Measurements from ENCODE around the gene FAM229A.

FAM229A gene

DNA sequence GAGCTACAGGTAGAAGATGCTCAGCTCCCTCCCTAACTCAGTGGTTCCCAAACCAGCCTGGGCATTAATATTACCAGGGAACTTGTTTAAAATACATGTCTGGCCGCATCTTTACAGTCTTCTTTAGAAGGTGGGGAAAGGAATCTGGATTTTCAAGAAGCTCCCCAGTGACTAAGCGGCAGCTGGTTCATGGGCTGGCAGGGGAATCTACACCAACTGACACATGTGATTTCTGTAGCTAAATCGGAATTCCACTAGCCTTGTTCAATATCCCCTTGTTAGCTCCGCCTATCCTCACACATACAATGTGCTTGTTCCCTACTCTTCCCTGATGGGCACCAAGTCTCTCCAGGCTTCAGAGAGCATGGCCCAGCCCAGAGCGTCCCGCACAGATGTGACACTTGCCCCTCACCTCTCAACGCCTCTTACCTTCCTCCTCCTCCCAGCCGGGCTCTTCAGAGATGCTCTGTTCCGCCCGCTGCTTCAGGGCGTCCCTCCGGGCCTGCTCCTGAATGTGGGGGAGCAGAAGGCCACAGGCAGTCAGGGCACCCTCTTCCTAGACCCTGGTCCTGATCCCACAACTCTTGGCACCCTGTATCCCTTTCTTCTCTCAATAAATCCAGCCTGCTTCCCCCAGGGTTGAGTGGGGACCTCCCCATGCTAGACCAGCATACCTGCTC, 15.4 kb upstream of the FAM229A start:
- no peak overlapping the region for H3K27ac ChIP-seq (ENCODE audit: low read depth, low read length)
- no peaks in the 10 kb centered on the region for H3K4me1 ChIP-seq (ENCODE audit: control insufficient read depth in 5 of 5, insufficient read depth in 5 of 5, low read length in 5 of 5)
- no peaks in the 10 kb centered on the region for H3K9me3 ChIP-seq (ENCODE audit: control insufficient read depth in 5 of 5, low read length in 5 of 5)
- peaks cover 27 to 100% (median 97%) of the 10 kb centered on the region in 5 donors for H3K36me3 ChIP-seq (ENCODE audit: control insufficient read depth in 5 of 5, insufficient read depth in 5 of 5, low read length in 5 of 5)
- no peak overlapping the region for H3K4me3 ChIP-seq (ENCODE audit: low read depth in 1 of 5, low read length in 5 of 5)
- no peaks in the 10 kb centered on the region for H3K27me3 ChIP-seq (ENCODE audit: control insufficient read depth in 5 of 5, insufficient read depth in 4 of 5, low read length in 5 of 5)
- H3K9ac ChIP-seq (ENCODE audit: low read length in 5 of 5) = peak overlapping the region in 1 of 5 donors; percentile 9

DNA sequence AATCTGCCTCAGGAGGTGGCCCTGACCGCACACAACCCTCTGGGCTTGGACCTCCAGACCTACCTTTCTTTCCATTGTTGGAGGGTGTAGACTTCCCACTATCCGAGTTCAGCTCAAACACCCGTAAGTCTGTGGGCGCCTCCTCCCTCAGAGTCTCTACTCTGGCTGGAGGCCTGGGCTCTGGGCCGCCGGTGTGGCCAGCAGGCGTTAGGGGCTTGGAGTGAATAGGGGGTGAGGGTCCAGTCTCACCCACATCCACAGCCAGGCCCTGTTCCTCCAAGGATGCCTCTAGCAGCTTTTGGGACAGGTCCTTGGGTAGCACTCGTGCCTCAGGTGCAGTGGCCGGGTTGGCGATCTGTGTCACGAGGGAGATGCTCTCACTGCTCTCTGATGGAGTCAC, 13.9 kb upstream of the FAM229A start:
- no peak overlapping the region for H3K9ac ChIP-seq (ENCODE audit: low read length in 5 of 5)
- no peaks in the 10 kb centered on the region for H3K4me1 ChIP-seq (ENCODE audit: control insufficient read depth in 5 of 5, insufficient read depth in 5 of 5, low read length in 5 of 5)
- H3K27me3 ChIP-seq (ENCODE audit: control insufficient read depth in 5 of 5, insufficient read depth in 4 of 5, low read length in 5 of 5) = no peaks in the 10 kb centered on the region
- peaks cover 23 to 98% (median 95%) of the 10 kb centered on the region in 5 donors for H3K36me3 ChIP-seq (ENCODE audit: control insufficient read depth in 5 of 5, insufficient read depth in 5 of 5, low read length in 5 of 5)
- H3K9me3 ChIP-seq (ENCODE audit: control insufficient read depth in 5 of 5, low read length in 5 of 5) = no peaks in the 10 kb centered on the region
- no peak overlapping the region for H3K4me3 ChIP-seq (ENCODE audit: low read depth in 1 of 5, low read length in 5 of 5)
- H3K27ac ChIP-seq (ENCODE audit: low read depth, low read length) = no peak overlapping the region

DNA sequence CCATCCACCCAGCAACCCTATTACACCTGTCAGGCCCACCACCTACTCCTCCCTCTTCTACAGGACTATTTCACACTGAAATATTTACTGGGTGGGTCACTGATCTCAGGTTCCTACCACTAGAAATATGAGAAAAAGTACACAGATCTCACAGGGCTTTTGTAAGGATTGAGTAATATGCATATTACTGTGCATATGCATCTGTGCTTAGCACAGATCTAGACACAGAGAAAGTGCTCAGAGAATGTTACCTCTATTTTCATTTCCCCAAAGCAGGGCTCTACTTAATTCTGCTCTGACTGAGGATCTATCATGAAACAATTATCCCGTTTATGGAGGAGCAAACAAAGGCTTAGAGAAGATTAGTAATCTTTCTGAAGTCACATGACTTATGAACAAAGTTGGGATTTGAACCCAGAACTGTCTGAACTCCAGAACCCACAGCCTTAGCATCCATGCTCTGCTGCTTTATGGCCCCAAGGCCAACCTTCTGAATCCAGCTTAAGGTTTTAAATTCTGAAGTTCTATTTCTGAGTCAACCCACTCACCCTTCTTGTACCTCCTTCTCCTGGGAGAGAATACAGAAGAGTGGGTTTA, 11.8 kb upstream of the FAM229A start:
- Histone ChIP-seq H3K27ac (ENCODE audit: low read depth, low read length) (no peak overlapping the region), H3K4me3 (ENCODE audit: low read depth in 1 of 5, low read length in 5 of 5) (no peak overlapping the region), H3K4me1 (ENCODE audit: control insufficient read depth in 5 of 5, insufficient read depth in 5 of 5, low read length in 5 of 5) (no peaks in the 10 kb centered on the region), H3K9ac (ENCODE audit: low read length in 5 of 5) (no peak overlapping the region), H3K9me3 (ENCODE audit: control insufficient read depth in 5 of 5, low read length in 5 of 5) (no peaks in the 10 kb centered on the region), H3K27me3 (ENCODE audit: control insufficient read depth in 5 of 5, insufficient read depth in 4 of 5, low read length in 5 of 5) (no peaks in the 10 kb centered on the region), H3K36me3 (ENCODE audit: control insufficient read depth in 5 of 5, insufficient read depth in 5 of 5, low read length in 5 of 5) (peaks cover 28 to 88% (median 84%) of the 10 kb centered on the region in 5 donors)

DNA sequence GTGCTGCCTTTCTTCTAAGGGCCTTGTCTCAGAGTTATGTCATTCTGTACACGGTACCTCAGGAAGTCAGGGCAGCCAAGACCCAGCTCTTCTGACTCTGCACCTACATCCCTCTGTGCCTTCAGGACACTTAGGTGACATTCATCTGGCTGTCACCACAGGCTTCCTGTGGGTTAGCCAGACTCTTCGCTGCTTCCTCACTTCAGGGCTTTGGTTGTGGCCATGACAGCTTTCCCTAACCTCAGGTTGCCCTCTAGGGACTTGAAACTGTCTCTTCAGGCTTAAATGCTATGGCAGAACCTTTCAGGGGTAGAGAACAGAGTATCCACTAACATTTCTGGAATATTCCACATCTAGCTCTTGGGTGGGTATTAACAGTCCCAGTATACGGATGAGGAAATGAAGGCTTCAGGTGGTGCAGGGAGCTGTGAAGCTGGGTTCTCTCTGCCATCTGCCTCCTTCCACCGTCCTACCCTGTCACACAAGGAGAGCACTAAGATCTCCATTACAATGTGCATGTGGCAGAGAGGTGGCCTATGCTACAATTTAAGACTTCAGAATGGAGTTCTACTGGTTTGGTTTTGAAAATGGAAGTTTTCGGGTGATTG, 10.0 kb upstream of the FAM229A start:
- no peaks in the 10 kb centered on the region for H3K9me3 ChIP-seq (ENCODE audit: control insufficient read depth in 5 of 5, low read length in 5 of 5)
- peaks cover 31 to 88% (median 84%) of the 10 kb centered on the region in 5 donors for H3K36me3 ChIP-seq (ENCODE audit: control insufficient read depth in 5 of 5, insufficient read depth in 5 of 5, low read length in 5 of 5)
- H3K4me3 ChIP-seq (ENCODE audit: low read depth in 1 of 5, low read length in 5 of 5) = no peak overlapping the region
- H3K27ac ChIP-seq (ENCODE audit: low read depth, low read length) = no peak overlapping the region
- H3K9ac ChIP-seq (ENCODE audit: low read length in 5 of 5) = no peak overlapping the region
- no peaks in the 10 kb centered on the region for H3K27me3 ChIP-seq (ENCODE audit: control insufficient read depth in 5 of 5, insufficient read depth in 4 of 5, low read length in 5 of 5)
- no peaks in the 10 kb centered on the region for H3K4me1 ChIP-seq (ENCODE audit: control insufficient read depth in 5 of 5, insufficient read depth in 5 of 5, low read length in 5 of 5)

DNA sequence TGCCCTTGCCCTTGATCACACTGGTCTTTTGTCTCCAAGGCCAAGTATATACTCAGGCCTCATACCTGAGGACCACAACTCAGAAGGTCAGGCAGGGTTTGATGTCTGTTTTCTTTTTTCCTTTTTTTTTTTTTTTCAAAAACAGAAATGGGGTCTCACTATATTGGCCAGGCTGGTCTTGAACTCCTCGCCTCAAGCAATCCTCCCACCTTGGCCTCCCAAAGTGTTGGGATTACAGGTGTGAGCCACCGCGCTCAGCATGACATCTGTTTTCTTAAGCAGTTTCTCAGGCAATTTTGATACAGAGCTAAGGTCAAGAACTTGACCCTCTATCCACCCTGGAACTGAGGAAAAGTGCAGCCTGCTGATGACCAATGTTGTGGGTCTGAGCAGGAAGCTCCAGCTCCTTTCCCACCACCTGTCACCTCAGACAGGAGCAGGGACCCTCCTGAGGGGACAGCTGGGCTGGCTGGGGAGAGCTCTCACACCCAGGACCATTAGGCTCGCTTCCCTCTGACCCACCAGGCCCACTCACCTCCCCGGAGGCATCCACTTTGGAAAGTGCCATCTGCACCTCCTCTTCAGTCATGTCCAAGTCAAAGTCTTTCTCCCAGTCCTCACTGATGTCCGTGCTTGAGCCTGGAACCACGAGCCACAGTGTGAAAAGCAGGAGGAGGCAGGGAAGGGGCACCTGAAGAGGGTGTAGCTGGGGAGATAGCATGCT, 5.8 kb upstream of the FAM229A start:
- Histone ChIP-seq H3K9me3 (ENCODE audit: control insufficient read depth in 5 of 5, low read length in 5 of 5) (no peaks in the 10 kb centered on the region), H3K4me1 (ENCODE audit: control insufficient read depth in 5 of 5, insufficient read depth in 5 of 5, low read length in 5 of 5) (peaks cover 0 to 11% (median 6%) of the 10 kb centered on the region in 5 donors), H3K27me3 (ENCODE audit: control insufficient read depth in 5 of 5, insufficient read depth in 4 of 5, low read length in 5 of 5) (no peaks in the 10 kb centered on the region), H3K27ac (ENCODE audit: low read depth, low read length) (no peak overlapping the region), H3K36me3 (ENCODE audit: control insufficient read depth in 5 of 5, insufficient read depth in 5 of 5, low read length in 5 of 5) (peaks cover 15 to 83% (median 74%) of the 10 kb centered on the region in 5 donors), H3K4me3 (ENCODE audit: low read depth in 1 of 5, low read length in 5 of 5) (no peak overlapping the region), H3K9ac (ENCODE audit: low read length in 5 of 5) (no peak overlapping the region)

DNA sequence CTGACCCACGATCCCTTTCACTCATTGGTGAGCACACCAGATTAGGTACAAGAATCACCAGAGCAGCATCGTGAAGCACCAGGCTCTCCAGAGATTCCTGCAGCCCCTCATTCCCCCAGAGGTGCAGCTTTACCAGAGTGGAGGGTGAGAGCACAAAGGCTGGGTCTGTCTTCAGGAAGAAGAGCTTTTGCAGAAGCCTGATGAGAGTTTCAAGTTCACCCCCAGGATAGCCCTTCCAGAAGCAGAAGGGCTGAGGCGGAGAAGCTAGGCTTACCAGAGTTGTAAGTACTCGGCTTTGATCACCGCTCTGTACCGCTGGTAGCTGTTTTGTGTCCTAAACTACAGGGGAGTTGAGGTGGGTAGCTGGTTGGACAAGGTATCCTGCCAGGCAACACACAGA, 3.2 kb upstream of the FAM229A start:
- Histone ChIP-seq H3K4me1 (ENCODE audit: control insufficient read depth in 5 of 5, insufficient read depth in 5 of 5, low read length in 5 of 5) (peaks cover 5 to 28% (median 21%) of the 10 kb centered on the region in 5 donors), H3K27ac (ENCODE audit: low read depth, low read length) (no peak overlapping the region), H3K27me3 (ENCODE audit: control insufficient read depth in 5 of 5, insufficient read depth in 4 of 5, low read length in 5 of 5) (no peaks in the 10 kb centered on the region), H3K9ac (ENCODE audit: low read length in 5 of 5) (no peak overlapping the region), H3K36me3 (ENCODE audit: control insufficient read depth in 5 of 5, insufficient read depth in 5 of 5, low read length in 5 of 5) (peaks cover 8 to 68% (median 55%) of the 10 kb centered on the region in 5 donors), H3K4me3 (ENCODE audit: low read depth in 1 of 5, low read length in 5 of 5) (no peak overlapping the region), H3K9me3 (ENCODE audit: control insufficient read depth in 5 of 5, low read length in 5 of 5) (no peaks in the 10 kb centered on the region)

DNA sequence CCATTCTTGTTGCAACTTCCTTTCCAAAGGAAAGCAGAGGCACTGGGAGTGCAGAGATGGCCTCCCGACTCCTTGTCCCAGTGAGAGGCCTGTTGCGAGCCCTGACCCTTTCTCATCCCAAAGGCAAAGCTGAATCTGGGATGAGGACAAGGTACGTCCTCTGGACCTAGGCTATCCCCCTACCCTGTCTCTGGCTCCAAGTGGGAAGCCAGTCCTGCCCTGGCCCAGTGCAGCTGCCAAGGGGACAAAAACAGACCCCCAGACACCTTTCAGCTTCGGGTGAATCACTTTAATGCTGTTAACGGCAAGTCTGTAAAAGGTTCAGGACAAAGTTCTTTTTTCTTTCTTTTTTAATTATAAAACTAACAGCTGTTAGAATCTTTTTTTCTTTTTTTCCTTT, 2.6 kb upstream of the FAM229A start:
- H3K9ac ChIP-seq (ENCODE audit: low read length in 5 of 5) = no peak overlapping the region
- H3K27ac ChIP-seq (ENCODE audit: low read depth, low read length) = no peak overlapping the region
- no peak overlapping the region for H3K4me3 ChIP-seq (ENCODE audit: low read depth in 1 of 5, low read length in 5 of 5)
- H3K27me3 ChIP-seq (ENCODE audit: control insufficient read depth in 5 of 5, insufficient read depth in 4 of 5, low read length in 5 of 5) = no peaks in the 10 kb centered on the region
- H3K9me3 ChIP-seq (ENCODE audit: control insufficient read depth in 5 of 5, low read length in 5 of 5) = no peaks in the 10 kb centered on the region
- H3K36me3 ChIP-seq (ENCODE audit: control insufficient read depth in 5 of 5, insufficient read depth in 5 of 5, low read length in 5 of 5) = peaks cover 8 to 63% (median 54%) of the 10 kb centered on the region in 5 donors
- H3K4me1 ChIP-seq (ENCODE audit: control insufficient read depth in 5 of 5, insufficient read depth in 5 of 5, low read length in 5 of 5) = peaks cover 5 to 28% (median 21%) of the 10 kb centered on the region in 5 donors

DNA sequence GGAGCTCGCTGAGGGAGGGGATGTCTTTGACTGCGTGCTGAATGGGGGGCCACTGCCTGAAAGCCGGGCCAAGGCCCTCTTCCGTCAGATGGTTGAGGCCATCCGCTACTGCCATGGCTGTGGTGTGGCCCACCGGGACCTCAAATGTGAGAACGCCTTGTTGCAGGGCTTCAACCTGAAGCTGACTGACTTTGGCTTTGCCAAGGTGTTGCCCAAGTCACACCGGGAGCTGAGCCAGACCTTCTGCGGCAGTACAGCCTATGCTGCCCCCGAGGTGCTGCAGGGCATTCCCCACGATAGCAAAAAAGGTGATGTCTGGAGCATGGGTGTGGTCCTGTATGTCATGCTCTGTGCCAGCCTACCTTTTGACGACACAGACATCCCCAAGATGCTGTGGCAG, 1.4 kb upstream of the FAM229A start:
- Histone ChIP-seq H3K4me1 (ENCODE audit: control insufficient read depth in 5 of 5, insufficient read depth in 5 of 5, low read length in 5 of 5) (peaks cover 5 to 28% (median 21%) of the 10 kb centered on the region in 5 donors), H3K9me3 (ENCODE audit: control insufficient read depth in 5 of 5, low read length in 5 of 5) (no peaks in the 10 kb centered on the region), H3K9ac (ENCODE audit: low read length in 5 of 5) (no peak overlapping the region), H3K27ac (ENCODE audit: low read depth, low read length) (no peak overlapping the region), H3K27me3 (ENCODE audit: control insufficient read depth in 5 of 5, insufficient read depth in 4 of 5, low read length in 5 of 5) (no peaks in the 10 kb centered on the region), H3K36me3 (ENCODE audit: control insufficient read depth in 5 of 5, insufficient read depth in 5 of 5, low read length in 5 of 5) (peaks cover 5 to 53% (median 45%) of the 10 kb centered on the region in 5 donors), H3K4me3 (ENCODE audit: low read depth in 1 of 5, low read length in 5 of 5) (no peak overlapping the region)

DNA sequence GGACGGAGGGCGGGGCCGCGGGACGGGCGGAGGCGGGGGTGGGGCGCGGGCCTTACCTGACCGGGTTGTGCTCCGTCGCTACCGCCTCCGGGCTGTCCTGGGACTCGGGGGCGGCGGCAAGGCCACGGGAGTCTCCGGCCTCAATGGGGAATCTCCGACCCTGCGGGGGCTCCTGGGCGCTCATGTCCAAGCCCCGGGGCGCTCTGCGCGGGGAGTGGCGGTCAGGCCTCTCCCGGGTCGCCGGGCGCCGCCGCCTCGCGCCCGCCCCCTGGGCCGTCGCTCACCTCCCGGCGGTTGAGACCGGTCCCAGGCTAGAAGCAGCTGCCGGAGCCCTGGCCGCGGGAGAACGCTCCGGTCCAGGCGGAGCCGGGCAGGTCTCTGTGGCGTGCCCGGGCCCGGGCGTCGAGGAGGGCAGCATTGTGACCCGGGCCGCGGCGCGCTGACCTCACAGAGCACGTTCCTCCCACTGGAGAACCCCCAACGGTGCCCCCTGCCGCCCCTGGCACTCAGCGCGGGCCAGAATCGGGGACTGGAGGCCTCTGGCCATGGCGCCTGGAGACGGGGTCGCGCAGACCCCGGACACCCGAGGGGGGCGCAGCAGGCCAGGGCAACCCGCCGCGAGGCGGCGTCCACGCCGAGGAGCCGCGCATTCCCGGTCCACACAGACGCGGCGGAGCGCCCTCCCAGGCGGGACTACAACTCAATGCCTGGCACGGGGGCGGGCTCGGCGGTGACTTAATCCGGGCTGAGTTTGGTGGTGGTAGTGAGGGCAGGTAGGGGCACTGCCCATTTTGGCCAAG, 411 bp downstream of the FAM229A start:
- Histone ChIP-seq H3K27me3 (ENCODE audit: control insufficient read depth in 5 of 5, insufficient read depth in 4 of 5, low read length in 5 of 5) (no peaks in the 10 kb centered on the region), H3K27ac (ENCODE audit: low read depth, low read length) (no peak overlapping the region), H3K36me3 (ENCODE audit: control insufficient read depth in 5 of 5, insufficient read depth in 5 of 5, low read length in 5 of 5) (peaks cover 0 to 37% (median 27%) of the 10 kb centered on the region in 5 donors), H3K4me1 (ENCODE audit: control insufficient read depth in 5 of 5, insufficient read depth in 5 of 5, low read length in 5 of 5) (peaks cover 5 to 28% (median 21%) of the 10 kb centered on the region in 5 donors), H3K9ac (ENCODE audit: low read length in 5 of 5) (peak overlapping the region in 3 of 5 donors; percentile 42 to 60 (median 53)), H3K4me3 (ENCODE audit: low read depth in 1 of 5, low read length in 5 of 5) (peak overlapping the region; percentile 27 to 57 (median 45)), H3K9me3 (ENCODE audit: control insufficient read depth in 5 of 5, low read length in 5 of 5) (no peaks in the 10 kb centered on the region)

Measured in subcutaneous abdominal adipose tissue (tissue), 5 donors.